ENCODE data around the gene NPTX2.
A peak's percentile ranks its signal among the peaks of the same experiment; 100 is the strongest.

The NPTX2 gene

DNA sequence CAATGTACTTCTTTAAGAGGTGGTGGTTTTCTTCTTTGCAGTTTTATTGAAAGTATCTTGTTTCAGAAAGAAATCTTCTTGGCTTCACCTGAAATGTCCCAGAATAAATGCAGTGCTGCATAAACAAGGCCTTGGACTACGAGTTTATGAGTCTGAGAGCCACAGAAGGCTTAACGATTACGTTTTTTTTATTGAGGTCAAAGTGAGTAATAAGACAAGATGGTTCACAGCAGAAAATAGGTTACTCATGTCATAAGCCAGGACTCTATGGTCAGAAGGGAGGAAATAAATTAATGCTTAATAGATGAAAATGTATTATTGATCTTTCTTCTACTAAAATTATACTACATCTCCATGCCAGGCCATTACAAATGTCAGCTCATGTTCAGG is 13.7 kb upstream of the NPTX2 start:
- no peak overlapping the region for H3K27ac ChIP-seq (ENCODE audit: extremely low read depth, low read depth, low read length)
- ChIA-PET POLR2A (no interaction called here), CTCF (no interaction called here)
- TF ChIP-seq HOXA7 (CRISPR knock-in tag; IDR thresholded peaks at IDR 0.05; ENCODE audit: borderline replicate concordance) = no peak
- no peak for TF ChIP-seq RBAK (tag by site-specific recombination; IDR thresholded peaks at IDR 0.05)
- no peak overlapping the region for H3K4me3 ChIP-seq (ENCODE audit: low read depth, low read length)
- no peaks in the 10 kb centered on the region for H3K36me3 ChIP-seq (ENCODE audit: control insufficient read depth in 2 of 2, insufficient read depth in 1 of 2, low read length in 2 of 2)
- H3K4me1 ChIP-seq (ENCODE audit: control insufficient read depth, insufficient read depth, low read length) = no peaks in the 10 kb centered on the region
- H3K9me3 ChIP-seq (ENCODE audit: control insufficient read depth, insufficient read depth, low read depth, low read length) = no peaks in the 10 kb centered on the region

DNA sequence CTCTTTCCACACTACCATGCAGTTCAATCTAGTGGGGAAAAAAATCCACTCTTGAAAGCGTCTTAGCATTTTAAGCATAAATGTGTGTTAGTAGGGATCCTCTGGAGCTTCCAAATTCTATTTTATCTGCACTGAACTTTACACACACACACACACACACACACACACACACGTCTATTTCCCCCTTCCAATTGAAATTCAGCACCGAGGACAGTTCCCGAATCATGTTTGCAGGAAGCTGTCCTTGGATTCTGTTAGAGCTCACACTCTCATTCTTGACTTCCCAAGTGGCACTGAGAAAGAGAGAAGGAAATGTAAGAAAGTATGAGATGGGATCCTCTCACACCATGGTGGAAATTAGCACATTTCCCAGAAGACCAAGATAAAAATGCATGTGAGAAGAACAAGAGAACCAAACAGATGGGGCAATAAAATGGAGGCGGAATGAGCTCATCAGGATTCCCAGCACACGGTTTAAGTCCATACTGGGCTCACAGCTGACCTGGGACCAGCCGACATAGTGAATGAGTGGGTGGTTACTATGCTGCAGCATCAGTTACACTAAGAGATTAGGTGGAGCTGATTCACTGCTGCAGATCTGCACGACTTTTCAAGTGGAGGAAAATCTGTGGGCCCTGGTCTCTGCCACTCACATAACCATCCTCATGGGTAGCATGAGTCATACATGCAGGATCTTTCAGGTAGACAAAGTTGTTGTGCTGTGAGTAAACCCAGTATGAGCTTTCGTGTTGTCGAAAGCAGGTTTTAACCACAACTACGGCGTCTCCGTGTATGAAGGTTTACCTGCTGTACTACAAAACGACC is 3.3 kb upstream of the NPTX2 start:
- CTCF ChIA-PET = interaction anchor here (0.6 to 1.0 kb wide), 2 partner anchors 38 to 131 kb away, joined by 3 to 5 read pairs; no protein-coding TSS in a partner anchor
- TF ChIP-seq ZNF394 (tag by site-specific recombination; IDR thresholded peaks at IDR 0.05; ENCODE audit: borderline replicate concordance) = 0 out of 2 replicates have a peak, but pooled peaks have one; percentile 13
- peak; percentile 74 for TF ChIP-seq EGR2 (tag by site-specific recombination; IDR thresholded peaks at IDR 0.05; ENCODE audit: low read depth)
- 0 out of 2 replicates have a peak, but pooled peaks have one; percentile 11 for TF ChIP-seq PRDM1 (tag by site-specific recombination; IDR thresholded peaks at IDR 0.05)
- TF ChIP-seq ZNF37A (tag by site-specific recombination; IDR thresholded peaks at IDR 0.05) = no peak
- peak; percentile 71 for TF ChIP-seq ZNF600 (tag by site-specific recombination; IDR thresholded peaks at IDR 0.05)
- TF ChIP-seq ZBTB17 (tag by site-specific recombination; IDR thresholded peaks at IDR 0.05) = peak; percentile 83
- TF ChIP-seq SCRT2 (tag by site-specific recombination; IDR thresholded peaks at IDR 0.05) = no peak
- 0 out of 2 replicates have a peak, but pooled peaks have one; percentile 23 for TF ChIP-seq ZFP37 (tag by site-specific recombination; IDR thresholded peaks at IDR 0.05)
- no peak for TF ChIP-seq ZFP41 (tag by site-specific recombination; IDR thresholded peaks at IDR 0.05; ENCODE audit: borderline replicate concordance)
- TF ChIP-seq REST (tag by site-specific recombination; IDR thresholded peaks at IDR 0.05) = peak; percentile 99
- TF ChIP-seq ZNF24 (tag by site-specific recombination; IDR thresholded peaks at IDR 0.05) = 0 out of 2 replicates have a peak, but pooled peaks have one; percentile 28
- TF ChIP-seq ZNF2 (tag by site-specific recombination; IDR thresholded peaks at IDR 0.05) = peak; percentile 53; the same call in 1 of the 2 replicates
- TF ChIP-seq YY2 (tag by site-specific recombination; IDR thresholded peaks at IDR 0.05) = peak; percentile 58; the same call in 1 of the 2 replicates
- TF ChIP-seq ZNF266 (tag by site-specific recombination; IDR thresholded peaks at IDR 0.05; ENCODE audit: low read depth) = no peak
- TF ChIP-seq ZNF138 (tag by site-specific recombination; IDR thresholded peaks at IDR 0.05; ENCODE audit: borderline replicate concordance) = no peak
- TF ChIP-seq ZFHX2 (tag by site-specific recombination; conservative IDR thresholded peaks at IDR 0.05) = peak; percentile 88
- no peak for TF ChIP-seq ZBTB20 (tag by site-specific recombination; IDR thresholded peaks at IDR 0.05)
- no peak for TF ChIP-seq ZNF785 (tag by site-specific recombination; IDR thresholded peaks at IDR 0.05)
- TF ChIP-seq ZNF777 (tag by site-specific recombination; IDR thresholded peaks at IDR 0.05; ENCODE audit: borderline replicate concordance) = no peak
- TF ChIP-seq ZNF629 (tag by site-specific recombination; IDR thresholded peaks at IDR 0.05) = 0 out of 2 replicates have a peak, but pooled peaks have one; percentile 10
- TF ChIP-seq, protein P1, sequence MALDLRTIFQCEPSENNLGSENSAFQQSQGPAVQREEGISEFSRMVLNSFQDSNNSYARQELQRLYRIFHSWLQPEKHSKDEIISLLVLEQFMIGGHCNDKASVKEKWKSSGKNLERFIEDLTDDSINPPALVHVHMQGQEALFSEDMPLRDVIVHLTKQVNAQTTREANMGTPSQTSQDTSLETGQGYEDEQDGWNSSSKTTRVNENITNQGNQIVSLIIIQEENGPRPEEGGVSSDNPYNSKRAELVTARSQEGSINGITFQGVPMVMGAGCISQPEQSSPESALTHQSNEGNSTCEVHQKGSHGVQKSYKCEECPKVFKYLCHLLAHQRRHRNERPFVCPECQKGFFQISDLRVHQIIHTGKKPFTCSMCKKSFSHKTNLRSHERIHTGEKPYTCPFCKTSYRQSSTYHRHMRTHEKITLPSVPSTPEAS (tag by site-specific recombination; IDR thresholded peaks at IDR 0.05) = peak; percentile 87
- TF ChIP-seq ZNF366 (tag by site-specific recombination; conservative IDR thresholded peaks at IDR 0.05) = peak; percentile 20; the same call in 1 of the 2 replicates
- no peaks in the 10 kb centered on the region for H3K36me3 ChIP-seq (ENCODE audit: control insufficient read depth in 2 of 2, insufficient read depth in 1 of 2, low read length in 2 of 2)
- no peak overlapping the region for H3K27ac ChIP-seq (ENCODE audit: extremely low read depth, low read depth, low read length)
- POLR2A ChIA-PET = no interaction called here
- no peaks in the 10 kb centered on the region for H3K9me3 ChIP-seq (ENCODE audit: control insufficient read depth, insufficient read depth, low read depth, low read length)
- no peak overlapping the region for H3K4me3 ChIP-seq (ENCODE audit: low read depth, low read length)
- H3K4me1 ChIP-seq (ENCODE audit: control insufficient read depth, insufficient read depth, low read length) = peaks cover 4% of the 10 kb centered on the region; the same call in 1 of the 2 replicates

All from HEK293 (cell line).